Osteocyte (in vitro differentiated cells): ENCODE results near the gene DHX57. TPM values are rescaled to one million over a fixed set of nuclear protein-coding genes. Genes with fewer than 3 reads are reported as not detected.

Source experiments
- DNase-seq: peaks from one replicate; pipeline ENCODE4 v3.0.0; 2021; ENCODE audit warnings: mixed read lengths; ENCODE audit not compliant: unreplicated experiment; ENCODE audit errors: extremely low spot score
- H3K27ac Mint-ChIP-seq: one replicate; pipeline ENCODE4 v1.8.0; 2021; ENCODE audit warnings: mild to moderate bottlenecking, mixed read lengths; ENCODE audit not compliant: unreplicated experiment
- H3K27me3 Mint-ChIP-seq: one replicate; pipeline ENCODE4 v1.8.0; 2021; ENCODE audit warnings: mixed read lengths; ENCODE audit not compliant: unreplicated experiment
- H3K36me3 Mint-ChIP-seq: one replicate; pipeline ENCODE4 v1.8.0; 2021; ENCODE audit warnings: mixed read lengths; ENCODE audit not compliant: unreplicated experiment
- H3K4me1 Mint-ChIP-seq: one replicate; pipeline ENCODE4 v1.8.0; 2021; ENCODE audit warnings: mixed read lengths; ENCODE audit not compliant: unreplicated experiment
- H3K4me3 Mint-ChIP-seq: one replicate; pipeline ENCODE4 v1.8.0; 2021; ENCODE audit warnings: mild to moderate bottlenecking, moderate library complexity, mixed read lengths; ENCODE audit not compliant: unreplicated experiment
- H3K9me3 Mint-ChIP-seq: one replicate; pipeline ENCODE4 v1.8.0; 2021; ENCODE audit warnings: mixed read lengths; ENCODE audit not compliant: unreplicated experiment
- total RNA-seq: library from RNA; stranded (reverse); gene quantifications from 2 replicates; pipeline ENCODE4 v1.2.1, GENCODE V29; 2021
- TF ChIP-seq, protein P1 (sequence below): fragments of 200-600 bp; sonication (generic); IDR thresholded peaks from 2 replicates; pipeline ENCODE4 v1.5.0; 2021; ENCODE audit warnings: antibody characterized with exemption, mild to moderate bottlenecking, moderate library complexity

The DHX57 gene
- total RNA-seq, 1 donor from 2014 or later: 24.2 TPM

DNA sequence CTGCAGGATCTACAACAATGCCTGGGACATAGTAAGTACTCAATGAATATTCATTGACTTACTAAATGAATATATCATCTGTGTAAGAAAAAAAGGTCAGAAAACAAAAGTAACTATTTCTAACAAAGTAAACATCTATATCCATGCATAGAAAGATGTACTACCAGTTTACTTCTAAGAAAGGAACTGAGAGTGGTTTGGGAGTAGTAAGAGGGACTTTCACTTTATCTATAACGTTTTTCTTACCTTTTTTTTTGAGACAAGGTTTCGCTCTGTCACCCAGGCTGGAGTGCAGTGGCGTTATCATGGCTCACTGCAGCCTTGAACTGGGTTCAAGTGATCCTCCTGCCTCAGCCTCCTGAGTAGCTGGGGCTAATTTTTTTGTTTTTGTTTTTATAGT lies 25.7 kb downstream of the DHX57 start:
- H3K36me3 Mint-ChIP-seq: peaks cover 43% of the 10 kb centered on the region
- no peak overlapping the region for H3K4me3 Mint-ChIP-seq

DNA sequence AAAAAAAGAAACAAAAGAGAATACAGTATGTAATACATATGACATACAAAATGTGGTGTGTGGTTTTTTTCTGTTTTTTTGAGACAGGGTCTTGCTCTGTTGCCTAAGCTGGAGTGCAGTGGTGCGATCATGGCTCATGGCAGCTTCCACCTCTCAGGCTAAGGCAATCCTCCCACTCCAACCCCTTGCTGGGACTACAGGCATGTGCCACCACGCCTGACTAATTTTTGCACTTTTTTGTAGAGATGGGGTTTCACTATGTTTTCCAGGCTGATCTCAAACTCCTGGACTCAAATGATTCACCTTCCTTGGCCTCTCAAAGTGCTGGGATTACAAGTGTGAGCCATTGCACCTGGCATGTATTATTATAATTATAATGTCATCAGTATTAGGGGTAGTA lies 38.9 kb downstream of the DHX57 start:
- Mint-ChIP-seq H3K27me3 (no peaks in the 10 kb centered on the region), H3K36me3 (peaks cover 32% of the 10 kb centered on the region), H3K27ac (no peak overlapping the region), H3K4me1 (no peaks in the 10 kb centered on the region), H3K9me3 (no peaks in the 10 kb centered on the region), H3K4me3 (no peak overlapping the region)
- TF ChIP-seq, protein P1, sequence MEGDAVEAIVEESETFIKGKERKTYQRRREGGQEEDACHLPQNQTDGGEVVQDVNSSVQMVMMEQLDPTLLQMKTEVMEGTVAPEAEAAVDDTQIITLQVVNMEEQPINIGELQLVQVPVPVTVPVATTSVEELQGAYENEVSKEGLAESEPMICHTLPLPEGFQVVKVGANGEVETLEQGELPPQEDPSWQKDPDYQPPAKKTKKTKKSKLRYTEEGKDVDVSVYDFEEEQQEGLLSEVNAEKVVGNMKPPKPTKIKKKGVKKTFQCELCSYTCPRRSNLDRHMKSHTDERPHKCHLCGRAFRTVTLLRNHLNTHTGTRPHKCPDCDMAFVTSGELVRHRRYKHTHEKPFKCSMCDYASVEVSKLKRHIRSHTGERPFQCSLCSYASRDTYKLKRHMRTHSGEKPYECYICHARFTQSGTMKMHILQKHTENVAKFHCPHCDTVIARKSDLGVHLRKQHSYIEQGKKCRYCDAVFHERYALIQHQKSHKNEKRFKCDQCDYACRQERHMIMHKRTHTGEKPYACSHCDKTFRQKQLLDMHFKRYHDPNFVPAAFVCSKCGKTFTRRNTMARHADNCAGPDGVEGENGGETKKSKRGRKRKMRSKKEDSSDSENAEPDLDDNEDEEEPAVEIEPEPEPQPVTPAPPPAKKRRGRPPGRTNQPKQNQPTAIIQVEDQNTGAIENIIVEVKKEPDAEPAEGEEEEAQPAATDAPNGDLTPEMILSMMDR: no peak
- no peak for DNase-seq

More for the DNA sequence above, 25.7 kb downstream of the DHX57 start:
- Mint-ChIP-seq H3K9me3 (no peaks in the 10 kb centered on the region), H3K27ac (no peak overlapping the region), H3K27me3 (no peaks in the 10 kb centered on the region), H3K4me1 (no peaks in the 10 kb centered on the region)
- TF ChIP-seq, protein P1: no peak
- DNase-seq: no peak

DNA sequence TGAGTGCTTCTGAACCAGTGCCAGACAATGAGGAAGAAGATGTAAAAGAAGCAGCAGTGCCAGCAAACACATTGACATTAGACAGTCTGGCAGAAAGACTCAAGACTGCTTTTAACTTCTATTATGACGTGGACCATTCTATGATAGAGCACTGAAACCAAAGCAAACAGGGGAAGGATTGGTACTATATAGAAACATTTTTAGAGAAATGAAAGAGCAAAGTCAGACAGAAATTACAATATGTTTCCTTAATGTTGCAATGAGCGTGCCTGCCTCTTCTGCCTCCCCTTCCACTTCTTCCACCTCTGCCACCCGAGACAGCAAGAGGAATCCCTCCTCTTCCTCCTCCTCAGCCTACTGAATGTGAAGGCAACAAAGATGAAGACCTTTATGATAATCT lies 39.7 kb downstream of the DHX57 start:
- no peak overlapping the region for H3K27ac Mint-ChIP-seq
- peaks cover 24% of the 10 kb centered on the region for H3K36me3 Mint-ChIP-seq
- TF ChIP-seq, protein P1: no peak
- H3K9me3 Mint-ChIP-seq: no peaks in the 10 kb centered on the region
- H3K4me3 Mint-ChIP-seq: no peak overlapping the region
- H3K4me1 Mint-ChIP-seq: no peaks in the 10 kb centered on the region
- no peaks in the 10 kb centered on the region for H3K27me3 Mint-ChIP-seq
- no peak for DNase-seq

DNA sequence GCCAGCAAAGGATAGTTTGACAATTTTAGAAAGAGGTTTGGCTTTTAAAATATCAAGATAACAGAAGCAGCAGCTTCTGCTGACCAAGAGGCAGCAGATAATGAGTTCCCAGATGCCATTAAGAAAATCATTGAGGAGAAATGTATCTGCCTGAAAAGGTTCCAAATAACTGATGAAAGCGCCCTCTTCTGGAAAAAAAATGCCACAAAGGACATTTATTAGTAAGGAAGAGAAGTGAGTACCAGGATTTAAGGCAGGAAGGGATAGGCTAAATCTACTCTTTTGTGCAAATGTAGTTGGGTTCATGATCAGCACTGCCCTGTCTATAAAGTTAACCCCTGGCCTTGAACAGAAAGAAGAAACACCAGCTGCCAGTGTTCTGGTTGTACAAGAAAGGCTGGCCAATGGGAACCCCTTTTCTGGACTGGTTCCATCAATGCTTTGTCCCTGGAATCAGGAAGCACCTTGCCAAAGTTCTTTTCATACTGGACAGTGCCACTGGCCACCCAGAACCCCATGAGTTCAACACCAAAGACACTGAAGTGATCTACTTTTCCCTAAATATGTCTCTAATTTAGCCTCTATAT lies 40.6 kb downstream of the DHX57 start:
- no peaks in the 10 kb centered on the region for H3K9me3 Mint-ChIP-seq

DNA sequence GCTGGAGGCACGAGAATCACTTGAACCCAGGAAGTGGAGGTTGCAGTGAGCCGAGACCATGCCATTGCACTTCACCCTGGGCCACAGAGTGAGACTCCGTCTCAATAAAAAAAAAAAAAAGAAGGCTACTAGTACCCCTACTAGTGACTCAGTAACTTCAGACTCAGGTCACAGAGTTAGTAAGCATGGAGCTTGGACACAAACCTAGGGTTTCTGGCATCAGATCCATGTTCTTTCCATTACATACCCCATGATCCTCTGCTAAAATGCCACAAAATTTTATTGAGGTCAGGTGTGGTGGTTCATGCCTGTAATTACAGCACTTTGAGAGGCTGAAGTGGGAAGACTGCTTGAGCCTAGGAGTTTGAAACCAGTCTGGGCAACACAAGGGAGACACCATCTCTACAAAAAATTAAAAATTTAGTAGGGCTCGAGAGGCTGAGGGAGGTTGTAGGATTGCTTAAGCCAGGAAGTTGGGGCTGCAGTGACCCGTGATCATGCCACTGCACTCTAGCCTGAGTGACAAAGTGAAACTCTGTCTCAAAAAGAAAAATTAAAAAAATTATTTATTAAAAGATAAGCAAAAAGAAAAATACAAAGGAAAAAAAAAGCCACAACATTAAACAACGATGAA lies 45.1 kb downstream of the DHX57 start:
- DNase-seq: no peak
- H3K4me1 Mint-ChIP-seq: peaks cover 8% of the 10 kb centered on the region
- no peaks in the 10 kb centered on the region for H3K27me3 Mint-ChIP-seq
- H3K36me3 Mint-ChIP-seq: peaks cover 21% of the 10 kb centered on the region
- TF ChIP-seq, protein P1: no peak
- no peak overlapping the region for H3K27ac Mint-ChIP-seq
- H3K4me3 Mint-ChIP-seq: no peak overlapping the region
- no peaks in the 10 kb centered on the region for H3K9me3 Mint-ChIP-seq

More for the DNA sequence above, 40.6 kb downstream of the DHX57 start:
- DNase-seq: no peak
- Mint-ChIP-seq H3K4me3 (no peak overlapping the region), H3K27ac (no peak overlapping the region), H3K4me1 (no peaks in the 10 kb centered on the region), H3K36me3 (peaks cover 23% of the 10 kb centered on the region), H3K27me3 (no peaks in the 10 kb centered on the region)
- TF ChIP-seq, protein P1: peak; percentile 37
